Mesenchymal stem cell (in vitro differentiated cells and primary cell): ENCODE results near the gene AGAP1.

ENCODE experiments used
- DNase-seq: peaks from one replicate; pipeline ENCODE4 v3.0.0-alpha.2; 2013
- H2AFZ ChIP-seq: one replicate; pipeline ENCODE4 v1.6.1; 2013; ENCODE audit warnings: low read depth, mild to moderate bottlenecking, control low read depth, inconsistent platforms, low read length, moderate library complexity
- H2AK5ac ChIP-seq: 2 replicates; pipeline ENCODE4 v1.6.1; 2013; ENCODE audit warnings: low read length, moderate library complexity, mild to moderate bottlenecking, inconsistent platforms; ENCODE audit not compliant: severe bottlenecking
- H2BK120ac ChIP-seq: one replicate; pipeline ENCODE4 v1.6.1; 2013; ENCODE audit warnings: low read depth, mild to moderate bottlenecking, inconsistent platforms, low read length, moderate library complexity
- H2BK12ac ChIP-seq, 2 experiments: one replicate each; pipeline ENCODE4 v1.6.1; 2013; ENCODE audit warnings: inconsistent platforms in 2 of 2, low read length in 2 of 2, mild to moderate bottlenecking in 2 of 2, moderate library complexity in 2 of 2, control low read depth in 1 of 2
- H2BK15ac ChIP-seq: one replicate; pipeline ENCODE4 v1.6.1; 2013; ENCODE audit warnings: mild to moderate bottlenecking, low read depth, inconsistent platforms; ENCODE audit not compliant: poor library complexity, severe bottlenecking
- H2BK5ac ChIP-seq: 2 replicates; pipeline ENCODE4 v1.6.1; 2013; ENCODE audit warnings: low read depth, mild to moderate bottlenecking, low read length, control low read depth, inconsistent platforms; ENCODE audit not compliant: poor library complexity, severe bottlenecking
- H3K14ac ChIP-seq, 2 experiments: one replicate each; pipeline ENCODE4 v1.6.1; 2013; ENCODE audit warnings: inconsistent platforms in 2 of 2, low read length in 2 of 2, control low read depth in 1 of 2, mild to moderate bottlenecking in 1 of 2, moderate library complexity in 1 of 2
- H3K18ac ChIP-seq, 2 experiments: one replicate each; pipeline ENCODE4 v1.6.1; 2013; ENCODE audit warnings: inconsistent platforms in 2 of 2, low read length in 2 of 2, control low read depth in 1 of 2, low read depth in 1 of 2, mild to moderate bottlenecking in 1 of 2
- H3K23ac ChIP-seq, 2 experiments: one replicate each; pipeline ENCODE4 v1.6.1; 2013; ENCODE audit warnings: inconsistent platforms in 2 of 2, low read length in 2 of 2, mild to moderate bottlenecking in 2 of 2, moderate library complexity in 2 of 2, control low read depth in 1 of 2
- H3K27ac ChIP-seq: 2 replicates; pipeline ENCODE4 v1.5.1; 2013; ENCODE audit warnings: mild to moderate bottlenecking, moderate library complexity, low read length, control low read depth, inconsistent platforms; ENCODE audit not compliant: poor library complexity, severe bottlenecking
- H3K27me3 ChIP-seq, 2 experiments: 2 replicates each; pipeline versions ENCODE4 v1.6.1 to v1.7.0; 2013; ENCODE audit warnings: low read length in 2 of 2, mild to moderate bottlenecking in 2 of 2, moderate library complexity in 2 of 2, control low read depth in 1 of 2, inconsistent platforms in 1 of 2; ENCODE audit not compliant: control insufficient read depth in 1 of 2, insufficient read depth in 1 of 2
- H3K36me3 ChIP-seq, 2 experiments: 2 replicates each; pipeline versions ENCODE4 v1.6.1 to v1.7.0; 2013; ENCODE audit warnings: low read length in 2 of 2, control low read depth in 1 of 2, inconsistent platforms in 1 of 2, low read depth in 1 of 2, mild to moderate bottlenecking in 1 of 2; ENCODE audit not compliant: insufficient read depth in 2 of 2, control insufficient read depth in 1 of 2
- H3K4ac ChIP-seq, 2 experiments: one replicate each; pipeline ENCODE4 v1.6.1; 2013; ENCODE audit warnings: inconsistent platforms in 2 of 2, low read length in 2 of 2, mild to moderate bottlenecking in 2 of 2, moderate library complexity in 2 of 2, control low read depth in 1 of 2, low read depth in 1 of 2
- H3K4me1 ChIP-seq: 2 replicates; pipeline ENCODE4 v1.6.1; 2013; ENCODE audit warnings: low read depth, low read length, control low read depth; ENCODE audit not compliant: control insufficient read depth, insufficient read depth
- H3K4me2 ChIP-seq: 2 replicates; pipeline ENCODE4 v1.6.1; 2013; ENCODE audit warnings: low read length, mild to moderate bottlenecking, inconsistent platforms; ENCODE audit not compliant: poor library complexity, severe bottlenecking
- H3K4me3 ChIP-seq, 2 experiments: 2 replicates each; pipeline versions ENCODE4 v1.5.1 to v1.7.0; 2013; ENCODE audit warnings: low read length in 2 of 2, mild to moderate bottlenecking in 2 of 2, control low read depth in 1 of 2, low read depth in 1 of 2; ENCODE audit not compliant: insufficient read depth in 1 of 2
- H3K79me1 ChIP-seq: replicated peaks from 2 replicates; pipeline ENCODE4 v1.6.1; 2013; ENCODE audit warnings: mild to moderate bottlenecking, control low read depth, low read length, inconsistent platforms; ENCODE audit not compliant: poor library complexity, severe bottlenecking
- H3K9ac ChIP-seq: 2 replicates; pipeline ENCODE4 v1.7.0; 2013; ENCODE audit warnings: mild to moderate bottlenecking, low read length, moderate library complexity
- H3K9me3 ChIP-seq: 2 replicates; pipeline ENCODE4 v1.7.0; 2013; ENCODE audit warnings: mild to moderate bottlenecking, low read length; ENCODE audit not compliant: control insufficient read depth
- H4K8ac ChIP-seq: one replicate; pipeline ENCODE4 v1.6.1; 2013; ENCODE audit warnings: inconsistent platforms, mild to moderate bottlenecking, low read length, moderate library complexity
- H4K91ac ChIP-seq: one replicate; pipeline ENCODE4 v1.6.1; 2013; ENCODE audit warnings: mild to moderate bottlenecking, low read length, inconsistent platforms
- WGBS: methylation state at CpG from one replicate; pipeline ENCODE4 v1.1.7; 2013; ENCODE audit warnings: mixed read lengths; 5-methylcytosine and 5-hydroxymethylcytosine counted together

Gene AGAP1

DNA sequence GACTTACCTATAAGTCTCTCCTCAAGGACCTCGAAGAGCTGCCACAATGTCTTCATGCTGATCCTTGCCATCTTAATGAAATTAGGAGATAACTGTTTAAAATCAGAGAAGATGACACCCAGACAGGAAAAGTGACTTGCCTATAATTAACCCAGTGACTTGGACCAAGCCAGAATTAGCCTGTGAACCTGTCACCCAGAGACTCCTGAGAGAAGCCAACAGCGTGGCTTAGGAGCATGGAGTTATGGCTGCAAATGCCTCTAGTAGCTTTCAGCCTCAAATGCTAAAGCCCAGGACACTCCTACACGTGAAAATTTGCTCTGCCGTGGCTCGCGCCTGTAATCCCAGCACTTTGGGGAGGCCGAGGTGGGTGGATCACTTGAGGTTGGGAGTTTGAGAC is 570.2 kb downstream of the AGAP1 start:
- no peak overlapping the region for H2AFZ ChIP-seq
- 98% methylated on average over 7 of the region's 7 CpGs for WGBS
- no peaks in the 10 kb centered on the region for H3K9me3 ChIP-seq
- H2BK15ac ChIP-seq: no peak overlapping the region
- no peak for DNase-seq
- H3K36me3 ChIP-seq: peaks cover 4 to 11% of the 10 kb centered on the region in 2 experiments
- no peak overlapping the region for H3K4me2 ChIP-seq
- no peak overlapping the region for H3K4me3 ChIP-seq
- no peak overlapping the region for H2AK5ac ChIP-seq
- no peak overlapping the region for H3K9ac ChIP-seq
- no peak overlapping the region for H4K8ac ChIP-seq
- H3K14ac ChIP-seq: no peak overlapping the region
- peaks cover 2% of the 10 kb centered on the region for H3K4me1 ChIP-seq
- no peak overlapping the region for H2BK12ac ChIP-seq
- no peak overlapping the region for H3K4ac ChIP-seq
- H3K27ac ChIP-seq: no peak overlapping the region
- no peaks in the 10 kb centered on the region for H3K27me3 ChIP-seq
- H3K18ac ChIP-seq: no peak overlapping the region
- no peak overlapping the region for H2BK5ac ChIP-seq
- no peak overlapping the region for H2BK120ac ChIP-seq
- H3K79me1 ChIP-seq: peaks cover 5% of the 10 kb centered on the region
- no peak overlapping the region for H3K23ac ChIP-seq
- no peak overlapping the region for H4K91ac ChIP-seq

DNA sequence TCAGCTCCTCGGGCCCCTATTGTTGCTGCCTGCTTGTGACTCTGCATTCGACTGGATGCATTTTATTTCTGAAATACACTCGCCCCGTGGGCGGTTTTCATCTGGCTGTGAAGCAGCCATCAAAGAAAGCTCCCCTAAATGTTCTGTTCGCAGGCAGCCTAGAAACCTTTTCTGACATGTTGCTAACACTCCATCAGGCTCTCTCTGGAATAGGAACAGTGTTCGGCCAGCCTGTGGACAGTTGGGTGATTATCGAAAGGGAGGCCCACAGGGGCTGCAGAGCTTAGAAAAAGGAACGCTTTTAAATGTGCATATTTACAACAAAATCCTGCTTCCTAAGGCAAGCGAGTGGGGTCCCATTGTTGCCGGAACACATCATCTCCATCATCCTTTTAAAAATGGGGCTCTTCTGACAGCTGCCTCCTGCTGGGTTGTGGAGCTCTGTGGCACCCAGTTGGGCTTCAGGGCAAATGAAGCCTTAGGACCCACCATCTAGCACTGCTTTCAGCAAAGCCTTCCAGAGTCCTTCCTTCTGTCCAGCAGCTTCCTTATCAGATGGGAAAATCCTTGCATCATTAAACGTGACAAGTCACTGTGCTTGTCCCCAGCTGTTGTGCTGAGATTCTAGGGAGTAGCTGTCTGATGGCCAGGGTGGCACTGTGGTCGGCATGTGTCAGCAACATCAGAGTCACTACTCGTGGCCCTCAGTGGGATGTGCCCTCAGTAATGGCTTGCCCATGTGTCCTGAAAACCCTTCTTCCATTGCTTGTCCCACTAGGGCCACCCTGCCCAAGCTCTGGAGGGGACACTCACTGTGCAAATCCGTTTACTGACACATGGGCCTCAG is 571.7 kb downstream of the AGAP1 start:
- H2BK12ac ChIP-seq: no peak overlapping the region
- H3K27ac ChIP-seq: no peak overlapping the region
- no peak overlapping the region for H3K23ac ChIP-seq
- no peak overlapping the region for H2BK120ac ChIP-seq
- H2AFZ ChIP-seq: no peak overlapping the region
- H3K14ac ChIP-seq: no peak overlapping the region
- no peak overlapping the region for H4K91ac ChIP-seq
- no peaks in the 10 kb centered on the region for H3K27me3 ChIP-seq
- no peak overlapping the region for H3K4ac ChIP-seq
- H3K4me1 ChIP-seq: peaks cover 2% of the 10 kb centered on the region
- H3K9me3 ChIP-seq: no peaks in the 10 kb centered on the region
- no peak overlapping the region for H3K9ac ChIP-seq
- H3K18ac ChIP-seq: no peak overlapping the region
- H4K8ac ChIP-seq: no peak overlapping the region
- H3K4me3 ChIP-seq: no peak overlapping the region
- H3K4me2 ChIP-seq: no peak overlapping the region
- H3K36me3 ChIP-seq: peaks cover 4 to 15% of the 10 kb centered on the region in 2 experiments
- H2BK5ac ChIP-seq: no peak overlapping the region
- DNase-seq: no peak
- no peak overlapping the region for H2BK15ac ChIP-seq
- H3K79me1 ChIP-seq: peaks cover 5% of the 10 kb centered on the region
- WGBS: 93% methylated on average over 15 of the region's 15 CpGs
- H2AK5ac ChIP-seq: no peak overlapping the region

GRCh38 chr2:236070236-236070635 is 576.4 kb downstream of the AGAP1 start:
- Histone ChIP-seq H3K36me3 (peaks cover 4 to 7% of the 10 kb centered on the region in 2 experiments), H3K18ac (no peak overlapping the region), H3K4me3 (no peak overlapping the region), H3K14ac (no peak overlapping the region), H3K23ac (no peak overlapping the region), H3K4me1 (no peaks in the 10 kb centered on the region), H3K27me3 (no peaks in the 10 kb centered on the region), H2BK15ac (no peak overlapping the region), H3K4me2 (no peak overlapping the region), H4K91ac (no peak overlapping the region), H3K9ac (no peak overlapping the region), H2BK5ac (no peak overlapping the region), H3K79me1 (peaks cover 5% of the 10 kb centered on the region), H2BK120ac (no peak overlapping the region), H2AFZ (no peak overlapping the region), H3K9me3 (no peaks in the 10 kb centered on the region), H3K27ac (no peak overlapping the region), H2BK12ac (no peak overlapping the region), H2AK5ac (no peak overlapping the region), H3K4ac (no peak overlapping the region), H4K8ac (no peak overlapping the region)
- WGBS: over 99% methylated on average over 7 of the region's 7 CpGs
- DNase-seq: no peak

DNA sequence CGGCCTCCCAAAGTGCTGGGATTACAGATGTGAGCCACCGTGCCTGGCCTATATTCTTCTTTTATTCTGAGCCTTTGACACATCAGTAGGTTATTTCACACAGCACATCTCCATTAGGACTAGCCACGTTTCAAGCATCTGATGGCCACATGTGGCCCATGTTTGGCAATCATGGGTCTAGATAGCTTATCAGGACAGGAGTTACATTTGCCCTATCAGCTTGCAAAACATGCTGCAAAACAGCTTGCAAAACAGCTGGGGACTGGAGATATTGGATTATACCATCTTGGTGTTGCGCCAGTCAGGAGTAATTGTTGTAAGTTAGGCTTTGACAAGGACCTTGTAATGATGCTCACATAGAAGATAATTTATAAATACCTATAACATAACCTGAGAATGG is 579.4 kb downstream of the AGAP1 start:
- H3K9ac ChIP-seq: no peak overlapping the region
- WGBS: 91% methylated on average over 3 of the region's 4 CpGs

More for the DNA sequence above, 579.4 kb downstream of the AGAP1 start:
- H2BK15ac ChIP-seq: no peak overlapping the region
- no peak overlapping the region for H3K4me2 ChIP-seq
- H2AFZ ChIP-seq: no peak overlapping the region
- no peak overlapping the region for H3K14ac ChIP-seq
- H2AK5ac ChIP-seq: no peak overlapping the region
- no peak overlapping the region for H3K18ac ChIP-seq
- peaks cover 10% of the 10 kb centered on the region for H3K4me1 ChIP-seq
- H4K91ac ChIP-seq: no peak overlapping the region
- no peak overlapping the region for H3K23ac ChIP-seq
- H2BK5ac ChIP-seq: no peak overlapping the region
- H3K4ac ChIP-seq: no peak overlapping the region
- H2BK120ac ChIP-seq: no peak overlapping the region
- no peak overlapping the region for H3K4me3 ChIP-seq
- H3K27me3 ChIP-seq: no peaks in the 10 kb centered on the region
- peaks cover 2% of the 10 kb centered on the region for H3K79me1 ChIP-seq
- no peak for DNase-seq
- peaks cover 0 to 4% of the 10 kb centered on the region in 2 experiments for H3K36me3 ChIP-seq
- no peak overlapping the region for H2BK12ac ChIP-seq
- no peak overlapping the region for H4K8ac ChIP-seq
- no peak overlapping the region for H3K27ac ChIP-seq
- H3K9me3 ChIP-seq: no peaks in the 10 kb centered on the region
